Neural cell (in vitro differentiated cells): Measurements from ENCODE around the gene RAI2.
"Not testable (repeated sequence)": the region's sequence is repeated elsewhere in the genome, so short reads cannot be mapped to it uniquely, and the experiment has no call there.

Experiments
- EP300 ChIP-seq: fragments of 450-650 bp; conservative IDR thresholded peaks from 2 replicates; pipeline ENCODE4 v1.6.1; 2014; ENCODE audit warnings: antibody characterized with exemption, mild to moderate bottlenecking, moderate library complexity; ENCODE audit not compliant: poor library complexity, severe bottlenecking
- EZH2 ChIP-seq: fragments of 200-600, 300-800 bp; shearing (Covaris generic), sonication (generic); IDR thresholded peaks from 2 replicates; pipeline ENCODE4 v1.6.1; 2014; ENCODE audit warnings: antibody characterized with exemption, low read length, borderline replicate concordance, mild to moderate bottlenecking; ENCODE audit not compliant: insufficient read depth, poor library complexity, severe bottlenecking
- TF ChIP-seq, protein P1 (sequence below): fragments of 450-650 bp; IDR thresholded peaks from 2 replicates; pipeline ENCODE4 v1.5.1; 2014; ENCODE audit warnings: antibody characterized with exemption, mild to moderate bottlenecking, moderate library complexity; ENCODE audit not compliant: poor library complexity, severe bottlenecking

DNA sequence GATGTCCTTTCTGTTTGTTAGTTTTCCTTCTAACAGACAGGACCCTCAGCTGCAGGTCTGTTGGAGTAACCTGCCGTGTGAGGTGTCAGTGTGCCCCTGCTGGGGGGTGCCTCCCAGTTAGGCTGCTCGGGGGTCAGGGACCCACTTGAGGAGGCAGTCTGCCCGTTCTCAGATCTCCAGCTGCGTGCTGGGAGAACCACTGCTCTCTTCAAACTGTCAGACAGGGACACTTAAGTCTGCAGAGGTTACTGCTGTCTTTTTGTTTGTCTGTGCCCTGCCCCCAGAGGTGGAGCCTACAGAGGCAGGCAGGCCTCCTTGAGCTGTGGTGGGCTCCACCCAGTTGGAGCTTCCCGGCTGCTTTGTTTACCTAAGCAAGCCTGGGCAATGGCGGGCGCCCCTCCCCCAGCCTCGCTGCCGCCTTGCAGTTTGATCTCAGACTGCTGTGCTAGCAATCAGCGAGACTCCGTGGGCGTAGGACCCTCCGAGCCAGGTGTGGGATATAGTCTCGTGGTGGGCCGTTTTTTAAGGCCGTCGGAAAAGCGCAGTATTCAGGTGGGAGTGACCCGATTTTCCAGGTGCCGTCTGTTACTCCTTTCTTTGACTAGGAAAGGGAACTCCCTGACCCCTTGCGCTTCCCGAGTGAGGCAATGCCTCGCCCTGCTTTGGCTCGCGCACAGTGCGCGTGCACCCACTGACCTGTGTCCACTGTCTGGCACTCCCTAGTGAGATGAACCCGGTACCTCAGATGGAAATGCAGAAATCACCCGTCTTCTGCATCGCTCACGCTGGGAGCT, 74.3 kb downstream of the RAI2 start:
- TF ChIP-seq, protein P1, sequence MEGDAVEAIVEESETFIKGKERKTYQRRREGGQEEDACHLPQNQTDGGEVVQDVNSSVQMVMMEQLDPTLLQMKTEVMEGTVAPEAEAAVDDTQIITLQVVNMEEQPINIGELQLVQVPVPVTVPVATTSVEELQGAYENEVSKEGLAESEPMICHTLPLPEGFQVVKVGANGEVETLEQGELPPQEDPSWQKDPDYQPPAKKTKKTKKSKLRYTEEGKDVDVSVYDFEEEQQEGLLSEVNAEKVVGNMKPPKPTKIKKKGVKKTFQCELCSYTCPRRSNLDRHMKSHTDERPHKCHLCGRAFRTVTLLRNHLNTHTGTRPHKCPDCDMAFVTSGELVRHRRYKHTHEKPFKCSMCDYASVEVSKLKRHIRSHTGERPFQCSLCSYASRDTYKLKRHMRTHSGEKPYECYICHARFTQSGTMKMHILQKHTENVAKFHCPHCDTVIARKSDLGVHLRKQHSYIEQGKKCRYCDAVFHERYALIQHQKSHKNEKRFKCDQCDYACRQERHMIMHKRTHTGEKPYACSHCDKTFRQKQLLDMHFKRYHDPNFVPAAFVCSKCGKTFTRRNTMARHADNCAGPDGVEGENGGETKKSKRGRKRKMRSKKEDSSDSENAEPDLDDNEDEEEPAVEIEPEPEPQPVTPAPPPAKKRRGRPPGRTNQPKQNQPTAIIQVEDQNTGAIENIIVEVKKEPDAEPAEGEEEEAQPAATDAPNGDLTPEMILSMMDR: not testable (repeated sequence)
- TF ChIP-seq EP300, EZH2: not testable (repeated sequence)
